Erythroblast (primary cell): ENCODE results near the gene KRTAP1-4.

ENCODE experiments used
- GATA1 ChIP-seq: IDR thresholded peaks from 2 replicates; pipeline ENCODE4 v1.6.1; 2011; ENCODE audit warnings: low read depth, mild to moderate bottlenecking, control low read depth, low read length, moderate library complexity
- POLR2A ChIP-seq: IDR thresholded peaks from 2 replicates; pipeline ENCODE4 v1.6.1; 2011; ENCODE audit warnings: mild to moderate bottlenecking, low read length

- TF ChIP-seq POLR2A (no peak), GATA1 (no peak)
Measured at GRCh38 chr17:41037853-41038350, 7.9 kb upstream of the KRTAP1-4 start.
